ENCODE results near the gene PEDS1.

DNA sequence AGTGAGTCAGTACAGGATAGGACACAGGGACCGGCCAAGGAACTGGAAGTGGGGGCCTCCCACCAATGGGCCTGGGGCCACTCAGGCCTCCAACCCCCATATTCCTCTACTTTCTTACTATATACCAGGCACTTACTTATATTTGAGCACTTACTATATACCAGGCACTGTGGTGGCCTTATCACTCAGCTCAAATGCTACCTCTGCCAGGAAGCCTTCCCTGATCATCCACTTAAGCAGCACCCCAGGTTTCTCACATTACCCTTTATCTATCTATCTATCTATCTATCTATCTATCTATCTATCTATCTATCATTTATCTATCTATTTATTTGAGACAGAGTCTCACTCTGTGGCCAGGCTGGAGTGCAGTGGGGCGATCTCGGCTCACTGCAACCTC, 28.2 kb downstream of the PEDS1 start:
- TF ChIP-seq YY1 (IDR thresholded peaks at IDR 0.05) (no peak), EGR1 (IDR thresholded peaks at IDR 0.05; ENCODE audit: low read depth in 2 of 2) (no peak), CTCF (IDR thresholded peaks at IDR 0.05; ENCODE audit: low read depth, low read length, missing input control) (no peak), RXRA (IDR thresholded peaks at IDR 0.05) (no peak), TAF1 (conservative IDR thresholded peaks at IDR 0.05) (no peak)
